Testis (tissue), 2 donors: Measurements from ENCODE around the gene BTG2.

Experiments used
- CTCF ChIP-seq, 3 experiments: fragments of 450-650 bp in 2 of 3; fragments of 200-600 bp in 1 of 3; sonication (generic) in 1 of 3; IDR thresholded peaks; one replicate each; pipeline ENCODE4 v1.5.1; 2016 to 2019; ENCODE audit warnings: antibody characterized with exemption in 3 of 3, mild to moderate bottlenecking in 2 of 3, moderate library complexity in 1 of 3
- POLR2A ChIP-seq: fragments of 450-650 bp; IDR thresholded peaks from one replicate; pipeline ENCODE4 v1.6.1; 2017; ENCODE audit warnings: antibody characterized with exemption, mild to moderate bottlenecking, moderate library complexity

- TF ChIP-seq CTCF (IDR thresholded peaks at IDR 0.05) (no peak), POLR2A (no peak)
These were observed 29.6 kb upstream of the BTG2 start for GRCh38 chr1:203275656-203276272.
